ENCODE data around the gene PLEKHA4.

PLEKHA4 gene

DNA sequence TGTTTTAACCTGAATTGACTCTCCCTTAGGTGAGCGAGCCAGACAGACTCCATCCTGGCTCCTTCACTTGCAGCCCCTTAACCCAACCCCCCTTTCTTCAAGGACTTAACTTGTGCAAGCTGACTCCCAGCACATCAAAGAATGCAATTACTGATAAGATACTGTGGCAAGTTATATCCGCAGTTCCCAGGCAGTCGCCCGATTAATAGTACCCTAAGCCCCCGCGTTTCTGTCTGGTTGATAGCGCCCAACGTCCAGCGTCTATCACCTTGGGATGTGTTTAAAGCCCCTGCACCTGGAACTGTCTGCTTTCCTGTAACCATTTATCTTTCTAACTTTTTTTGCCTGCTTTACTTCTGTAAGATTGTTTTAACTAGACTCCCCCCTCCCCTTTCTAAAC, 38.3 kb downstream of the PLEKHA4 start:
- DNase-seq (ENCODE audit: low spot score): no peak

GRCh38 chr19:48826606-48827020, 41.8 kb downstream of the PLEKHA4 start:
- no peak for DNase-seq (ENCODE audit: low spot score)

DNA sequence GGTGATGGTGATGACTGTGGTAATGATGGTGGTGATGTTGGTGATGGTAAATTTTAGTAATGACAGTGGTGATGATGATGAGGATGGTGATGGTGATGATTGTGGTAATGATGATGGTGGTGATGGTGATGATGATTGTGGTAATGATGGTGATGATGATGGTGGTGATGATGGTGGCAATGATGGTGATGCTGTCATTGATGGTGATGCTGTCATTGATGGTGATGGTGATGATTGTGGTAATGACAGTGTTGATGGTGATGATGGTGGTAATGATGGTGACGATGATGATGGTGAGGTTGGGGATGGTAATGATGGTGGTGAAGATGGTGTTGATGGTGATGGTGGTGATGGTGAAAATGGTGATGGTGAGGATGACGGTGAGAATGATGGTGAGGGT, 45.9 kb downstream of the PLEKHA4 start:
- no peak for DNase-seq (ENCODE audit: low spot score)

GRCh38 chr19:48821633-48822032, 46.8 kb downstream of the PLEKHA4 start:
- DNase-seq (ENCODE audit: low spot score): no peak

DNA sequence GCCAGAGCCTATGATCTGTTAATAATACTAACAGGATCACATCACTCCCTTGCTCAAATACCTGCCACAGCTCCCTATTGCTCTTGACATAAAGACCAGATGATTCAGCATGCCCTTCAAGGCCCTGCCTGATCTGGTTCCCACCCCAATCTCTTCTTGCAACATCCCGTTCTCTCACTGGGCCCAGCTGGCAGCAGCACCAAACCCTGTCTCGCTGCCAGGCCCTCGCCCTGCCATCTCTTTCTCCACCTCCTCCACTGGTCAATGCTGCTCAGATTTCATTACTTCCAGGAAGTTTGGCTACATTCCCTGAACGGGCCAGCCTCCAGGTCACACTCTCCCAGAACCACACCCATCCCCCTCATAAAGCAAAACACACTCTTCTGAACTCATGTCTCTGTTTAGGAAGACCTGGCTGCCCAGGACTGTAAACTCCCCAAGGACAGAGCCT, 49.0 kb downstream of the PLEKHA4 start:
- no peak for DNase-seq (ENCODE audit: low spot score)

GRCh38 chr19:48818234-48818820, 50.1 kb downstream of the PLEKHA4 start:
- DNase-seq (ENCODE audit: low spot score): no peak

DNA sequence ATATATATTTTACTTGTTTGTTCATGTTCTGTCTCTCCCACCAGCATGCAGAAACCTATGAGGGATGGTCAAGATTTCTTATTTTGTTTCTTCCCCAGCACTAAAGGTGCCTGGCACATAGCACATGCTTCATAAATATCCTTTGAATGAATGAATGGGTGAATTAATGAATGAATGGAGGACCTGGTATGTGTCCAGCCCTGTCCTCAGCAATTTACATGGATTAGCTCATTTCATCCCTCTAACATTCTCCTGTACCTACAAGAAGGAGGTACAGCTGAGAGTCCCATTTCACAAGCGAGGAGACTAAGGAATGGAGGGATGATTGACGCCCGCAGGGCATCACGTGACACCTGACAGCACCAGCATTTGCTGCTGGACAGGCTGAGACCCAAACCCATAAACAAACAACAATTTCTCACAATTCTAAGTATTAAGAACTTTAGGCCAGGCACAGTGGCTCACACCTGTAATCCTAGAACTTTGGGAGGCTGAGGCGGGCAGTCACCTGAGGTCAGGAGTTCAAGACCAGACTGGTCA, 50.8 kb downstream of the PLEKHA4 start:
- no peak for DNase-seq (ENCODE audit: low spot score)

- DNase-seq (ENCODE audit: low spot score): peak; percentile 71
These were observed 52.4 kb downstream of the PLEKHA4 start for GRCh38 chr19:48815870-48816501.

DNA sequence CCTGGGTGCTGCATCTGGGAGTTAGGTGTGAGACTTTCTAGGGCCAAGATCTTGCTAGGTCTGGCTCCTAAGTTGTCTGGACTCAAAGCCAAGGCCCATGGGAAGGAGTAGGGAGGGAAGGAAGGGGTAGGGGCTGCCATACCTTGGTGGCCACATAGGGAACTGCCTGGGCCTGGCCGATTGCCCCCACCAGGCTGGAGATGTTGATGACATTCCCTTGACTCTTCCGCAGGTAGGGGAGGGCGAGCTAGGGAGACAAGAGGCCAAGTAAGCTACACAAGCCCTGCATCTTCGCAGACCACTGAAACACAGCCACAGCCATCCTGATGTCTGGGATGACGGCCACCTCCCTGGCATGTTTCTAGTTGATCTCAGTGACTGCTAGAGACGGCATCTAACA, 53.5 kb downstream of the PLEKHA4 start:
- DNase-seq (ENCODE audit: low spot score): no peak

DNA sequence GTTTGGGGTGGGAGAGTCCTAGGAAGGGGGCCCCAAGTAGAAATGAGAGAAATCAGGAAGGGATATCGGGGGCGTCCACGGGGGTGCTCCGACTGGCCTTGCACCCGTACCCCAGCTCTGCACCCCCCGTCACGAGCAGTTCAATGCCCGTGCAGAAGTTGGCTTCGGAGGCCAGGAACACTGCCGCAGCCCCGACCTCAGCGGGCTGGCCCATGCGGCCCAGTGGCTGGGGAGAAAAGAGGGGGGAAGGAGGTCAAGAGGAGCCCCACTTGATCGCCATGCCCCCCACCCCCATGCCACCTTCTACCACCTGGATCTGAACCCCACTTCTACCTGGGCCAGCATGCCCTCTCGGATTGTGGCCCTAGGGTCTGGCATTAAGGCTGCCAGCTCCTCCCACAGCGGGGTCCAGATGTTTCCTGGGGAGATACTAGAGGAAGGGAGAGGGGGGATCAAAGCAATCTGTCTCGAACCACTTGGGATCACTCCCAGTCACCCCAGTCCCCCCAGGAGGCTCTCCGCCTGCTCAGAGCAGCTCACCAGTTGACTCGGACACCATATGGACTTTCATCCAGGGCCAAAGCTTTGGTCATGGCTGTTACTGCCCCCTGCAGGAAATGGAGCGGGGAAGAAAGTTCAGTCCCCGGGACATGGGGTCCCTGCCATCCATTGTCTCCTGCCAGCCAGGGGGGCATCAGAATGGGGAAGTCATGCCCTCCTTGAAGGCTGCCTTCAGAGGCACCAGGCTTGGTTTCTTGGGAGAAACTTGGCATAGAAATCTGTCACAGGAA, 55.1 kb downstream of the PLEKHA4 start:
- peak; percentile 59 for DNase-seq (ENCODE audit: low spot score)

- peak; percentile 95 for DNase-seq (ENCODE audit: low spot score)
These were observed 56.1 kb downstream of the PLEKHA4 start for GRCh38 chr19:48812094-48812929.

GRCh38 chr19:48810151-48810550, 58.3 kb downstream of the PLEKHA4 start:
- no peak for DNase-seq (ENCODE audit: low spot score)

DNA sequence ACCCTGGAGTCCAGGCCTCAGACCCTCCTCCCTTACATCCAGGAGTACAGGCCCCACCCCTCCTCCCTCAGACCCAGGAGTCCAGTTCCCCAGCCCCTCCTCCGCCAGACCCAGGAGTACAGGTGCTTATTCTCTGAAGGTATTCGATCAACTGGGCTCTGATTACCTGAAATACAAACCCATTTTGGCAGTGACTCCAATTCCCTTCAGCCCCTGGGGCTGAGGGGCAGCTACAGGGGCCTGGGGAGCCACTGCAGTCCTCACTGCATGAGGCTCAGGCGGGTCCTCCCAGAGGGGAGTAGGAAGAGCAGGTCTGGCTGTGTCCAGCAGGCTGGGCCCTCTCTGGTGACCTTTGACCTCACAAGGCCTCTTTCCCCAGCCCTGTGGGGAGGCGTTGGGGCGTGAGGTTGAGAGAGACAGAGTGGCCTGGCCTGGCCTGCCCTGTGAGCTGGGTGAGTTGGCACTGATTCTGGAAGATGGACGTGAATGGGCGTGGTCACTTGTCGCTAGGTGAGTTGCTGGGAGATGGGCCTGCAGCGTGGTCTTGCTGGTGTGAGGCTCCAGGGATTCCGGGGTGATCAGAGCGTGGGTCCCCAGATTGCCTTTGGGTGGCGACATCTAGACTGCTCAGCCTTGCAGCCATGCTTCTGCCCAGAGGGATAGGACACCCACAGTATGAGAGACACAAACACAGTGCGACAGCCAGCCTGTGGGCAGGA, 60.7 kb downstream of the PLEKHA4 start:
- no peak for DNase-seq (ENCODE audit: low spot score)

GRCh38 chr19:48806818-48807589, 61.4 kb downstream of the PLEKHA4 start:
- peak; percentile 88 for DNase-seq (ENCODE audit: low spot score)

GRCh38 chr19:48806518-48806817, 61.9 kb downstream of the PLEKHA4 start:
- DNase-seq (ENCODE audit: low spot score): no peak

GRCh38 chr19:48805452-48805851, 63.0 kb downstream of the PLEKHA4 start:
- no peak for DNase-seq (ENCODE audit: low spot score)

GRCh38 chr19:48804496-48804895, 63.9 kb downstream of the PLEKHA4 start:
- DNase-seq (ENCODE audit: low spot score): no peak

DNA sequence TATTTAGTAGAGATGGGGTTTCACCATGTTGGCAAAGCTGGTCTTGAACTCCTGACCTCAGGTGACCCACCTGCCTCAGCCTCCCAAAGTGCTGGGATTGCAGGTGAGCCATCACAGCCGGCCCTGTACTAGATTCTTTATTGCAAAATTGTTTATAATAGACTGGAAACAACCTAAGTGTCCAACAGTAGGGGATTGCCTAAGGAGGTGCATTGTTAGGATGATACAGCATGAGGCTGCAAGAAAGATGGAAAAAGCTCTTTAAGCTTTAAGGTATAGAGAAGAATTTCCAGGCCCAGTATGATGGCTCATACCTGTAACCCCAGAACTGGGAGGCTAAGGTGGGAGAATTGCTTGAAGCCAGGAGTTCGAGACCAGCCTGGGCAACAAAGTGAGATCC, 65.8 kb downstream of the PLEKHA4 start:
- no peak for DNase-seq (ENCODE audit: low spot score)

DNA sequence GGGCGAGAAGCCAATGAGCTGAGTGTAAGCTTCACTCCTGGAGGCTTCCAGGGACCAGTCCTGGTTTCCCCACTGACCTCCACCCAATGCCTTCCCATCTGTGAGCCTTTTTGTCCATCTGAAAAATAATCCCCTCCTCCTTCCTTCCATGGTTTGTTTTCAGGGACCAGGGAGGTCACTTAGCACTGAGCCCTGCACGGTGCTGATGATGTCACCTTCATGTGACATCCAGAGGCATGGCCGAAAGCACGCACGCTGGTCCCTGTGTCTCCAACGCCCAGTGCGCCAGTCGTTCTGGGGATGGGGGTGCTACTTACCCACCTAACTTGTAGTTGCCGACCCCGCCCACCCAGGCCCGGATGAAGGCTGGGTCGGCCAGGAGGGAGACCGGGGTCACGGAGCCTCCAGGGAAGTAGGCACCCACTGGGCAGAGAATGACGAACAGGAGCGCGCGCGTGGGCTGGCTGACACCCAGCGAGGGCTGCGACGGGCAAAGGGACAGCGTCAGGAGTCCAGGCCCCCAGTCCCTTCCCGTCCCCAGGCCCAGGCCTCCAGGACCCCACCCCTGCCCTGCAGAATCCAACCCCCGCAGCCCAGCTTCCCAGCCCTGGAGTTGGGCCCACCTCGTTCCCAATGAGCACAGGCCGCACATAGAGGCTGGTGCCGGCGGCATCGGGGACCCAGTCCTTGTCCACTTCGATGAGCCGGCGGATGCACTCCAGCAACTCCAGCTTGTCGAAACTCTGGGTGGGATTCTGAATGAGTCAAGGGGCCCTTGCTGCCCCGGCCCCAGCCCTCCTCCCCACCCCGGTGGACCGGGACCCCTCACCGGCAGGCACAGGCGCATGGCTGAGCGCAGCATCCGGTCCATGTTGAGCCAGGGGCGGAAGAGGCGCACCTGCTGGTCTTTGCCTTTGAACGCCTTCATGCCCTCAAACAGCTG, 68.8 kb downstream of the PLEKHA4 start:
- no peak for DNase-seq (ENCODE audit: low spot score)

DNA sequence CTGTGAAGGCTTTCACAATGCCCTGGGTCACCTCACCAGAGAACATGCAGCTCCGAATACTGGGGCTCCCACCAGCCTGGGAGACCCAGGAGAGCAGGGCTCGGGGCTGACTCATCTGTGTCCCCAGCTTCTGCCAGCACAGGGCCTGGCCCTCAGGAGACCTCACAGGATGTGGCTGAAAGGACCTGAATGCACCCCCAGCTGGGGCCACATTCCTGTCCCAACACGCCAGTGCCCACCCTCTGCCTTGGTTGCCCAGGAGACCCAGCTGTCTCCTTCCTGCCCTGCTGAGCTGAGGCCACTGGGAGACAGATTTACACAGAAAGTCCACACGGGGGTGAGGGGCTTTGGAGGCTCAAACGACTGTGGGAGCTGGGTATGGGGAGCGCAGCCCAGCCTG, 69.5 kb downstream of the PLEKHA4 start:
- no peak for DNase-seq (ENCODE audit: low spot score)
